Activated CD8-positive, alpha-beta memory T cell treated with anti-CD3 and anti-CD28 coated beads, Interleukin-2, amount 50 U/mL, for 24 hours (primary cell): ENCODE data around the gene LRP1.

Experiments
- DNase-seq: peaks from one replicate; pipeline ENCODE4 v3.0.0-alpha.2; 2020; ENCODE audit errors: extremely low read depth

The LRP1 gene

GRCh38 chr12:57127726-57128518 is at the start of gene LRP1:
LRP1 (plus strand) TSS chr12:57128483; CDS start chr12:57128965, 482 bp downstream.
- no peak for DNase-seq

- DNase-seq = peak; percentile 95
Measured at GRCh38 chr12:57078519-57079404, 49.5 kb upstream of the LRP1 start, which contains the start of gene NEMP1. NEMP1 (minus strand) TSS chr12:57078791; CDS start chr12:57078745, 46 bp downstream.

DNA sequence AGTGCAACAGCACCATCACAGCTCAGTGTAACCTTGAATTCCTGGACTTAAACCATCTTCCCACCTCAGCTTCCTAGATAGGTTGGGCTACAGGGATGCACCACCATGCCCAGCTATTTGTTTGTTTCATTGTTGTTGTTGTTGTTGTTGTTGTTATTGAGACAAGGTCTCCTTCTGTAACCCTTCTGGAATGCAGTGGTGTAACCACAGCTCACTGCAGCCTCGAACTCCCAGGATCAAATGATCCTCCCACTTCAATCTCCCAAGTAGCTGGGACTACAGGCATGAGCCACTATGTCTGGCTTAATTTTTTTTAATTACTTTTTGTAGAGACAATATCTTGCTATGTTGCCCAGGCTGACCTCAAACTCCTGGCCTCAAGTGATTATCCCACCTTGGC is 48.5 kb upstream of the LRP1 start:
- DNase-seq = no peak

DNA sequence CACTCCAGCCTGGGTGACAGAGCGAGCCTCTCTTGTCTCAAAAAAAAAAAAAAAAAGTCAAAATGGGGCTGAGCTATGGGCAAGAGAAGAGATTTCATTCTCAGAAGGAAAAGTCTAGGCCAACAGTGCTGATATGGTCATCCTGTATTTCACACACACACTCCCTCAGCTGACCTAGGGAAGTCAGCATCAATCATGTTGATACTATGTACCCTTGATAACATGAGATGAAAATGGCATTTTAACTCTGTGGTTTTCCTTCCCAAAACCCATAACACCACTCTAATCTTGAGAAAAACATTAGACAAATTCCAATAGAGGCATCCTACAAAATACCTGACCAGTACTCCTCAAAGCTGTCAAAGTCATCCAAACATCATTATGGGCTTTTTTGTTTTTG is 47.4 kb upstream of the LRP1 start:
- no peak for DNase-seq

DNA sequence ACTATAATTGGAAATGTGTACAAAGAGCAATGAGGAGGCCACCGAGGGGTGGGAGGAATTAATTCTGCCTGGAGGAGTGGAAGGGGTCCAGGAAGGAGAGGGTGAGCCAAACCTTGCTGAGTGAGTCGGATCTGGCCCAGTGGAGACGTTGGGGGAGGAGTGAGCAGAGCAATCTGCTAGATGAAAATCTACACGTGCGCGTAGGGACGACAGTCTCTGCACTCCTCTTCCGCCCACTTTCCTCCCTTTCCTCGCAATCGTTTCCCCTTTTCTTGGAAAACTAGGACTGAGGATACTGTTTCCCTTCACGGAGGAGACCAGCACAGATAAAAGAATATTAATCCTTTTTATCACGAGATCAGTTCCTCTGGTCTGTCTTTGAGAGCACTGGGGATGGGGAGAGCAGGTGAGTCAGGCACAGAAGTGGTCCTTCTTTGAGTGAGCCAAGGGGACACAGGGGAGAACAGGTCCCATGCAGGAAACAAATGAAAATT is 42.2 kb upstream of the LRP1 start:
- DNase-seq = no peak

DNA sequence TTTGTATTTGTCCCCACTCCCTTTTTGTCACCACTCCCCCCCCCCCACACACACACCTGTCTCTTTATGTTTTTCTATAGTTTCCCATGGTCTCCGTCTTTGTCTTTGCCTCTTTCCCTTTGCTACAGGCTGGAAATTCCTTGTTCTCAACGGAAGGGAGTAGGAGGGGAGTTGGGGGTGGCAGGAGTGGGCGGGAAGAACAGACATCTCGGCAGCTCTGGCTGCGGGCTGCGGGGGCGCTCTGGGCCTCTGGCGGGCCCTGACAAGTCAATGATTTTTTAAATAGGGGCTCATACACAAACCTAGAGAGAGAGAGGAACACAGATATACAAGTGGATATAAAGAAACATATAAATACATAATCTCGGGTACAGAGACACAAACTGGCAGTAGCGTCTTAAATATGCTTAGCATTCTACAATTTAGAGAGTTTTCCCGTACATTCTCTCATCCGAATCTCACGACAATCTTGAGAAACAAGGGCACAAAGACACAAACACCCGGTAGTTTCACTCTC is 41.7 kb upstream of the LRP1 start:
- no peak for DNase-seq

- DNase-seq = peak; percentile 83
Measured at GRCh38 chr12:57087010-57087690, 41.1 kb upstream of the LRP1 start.

DNA sequence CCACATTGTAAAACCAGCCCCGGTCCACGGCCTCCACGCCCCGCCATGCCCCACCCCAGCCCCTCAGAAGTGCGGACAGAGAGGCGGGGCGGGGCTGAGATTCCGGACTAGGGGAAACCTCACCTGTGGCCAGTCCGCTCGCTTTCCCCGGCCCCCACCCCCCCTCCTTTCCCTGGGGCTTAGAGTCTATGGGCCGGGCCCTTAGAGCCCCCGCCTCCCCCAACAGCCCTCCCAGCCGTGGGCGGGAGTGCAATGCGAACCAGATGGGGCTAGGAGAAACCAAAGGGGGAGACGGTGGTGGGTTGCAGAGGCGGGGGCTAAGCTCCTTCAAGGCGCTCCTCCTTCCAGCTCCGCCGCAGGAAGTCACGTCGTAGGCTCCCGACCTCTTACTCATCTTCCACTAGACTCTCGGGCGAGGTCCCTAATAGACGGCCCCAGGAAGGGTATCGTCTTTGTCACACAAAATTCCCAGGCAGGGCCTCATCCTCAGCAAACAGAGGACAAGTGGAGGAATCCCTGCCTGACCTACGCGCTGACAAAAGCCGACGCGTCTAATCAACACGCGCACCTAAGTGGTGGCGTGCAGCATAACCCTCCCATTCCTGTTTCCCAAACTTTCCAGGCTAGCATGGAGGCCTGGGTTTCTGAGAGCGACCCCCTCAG is 40.5 kb upstream of the LRP1 start:
- DNase-seq = no peak

GRCh38 chr12:57088354-57089270 is 39.7 kb upstream of the LRP1 start, which contains the start of gene NAB2:
NAB2 (plus strand) TSS chr12:57089114; CDS start chr12:57089272, 158 bp downstream.
- no peak for DNase-seq

DNA sequence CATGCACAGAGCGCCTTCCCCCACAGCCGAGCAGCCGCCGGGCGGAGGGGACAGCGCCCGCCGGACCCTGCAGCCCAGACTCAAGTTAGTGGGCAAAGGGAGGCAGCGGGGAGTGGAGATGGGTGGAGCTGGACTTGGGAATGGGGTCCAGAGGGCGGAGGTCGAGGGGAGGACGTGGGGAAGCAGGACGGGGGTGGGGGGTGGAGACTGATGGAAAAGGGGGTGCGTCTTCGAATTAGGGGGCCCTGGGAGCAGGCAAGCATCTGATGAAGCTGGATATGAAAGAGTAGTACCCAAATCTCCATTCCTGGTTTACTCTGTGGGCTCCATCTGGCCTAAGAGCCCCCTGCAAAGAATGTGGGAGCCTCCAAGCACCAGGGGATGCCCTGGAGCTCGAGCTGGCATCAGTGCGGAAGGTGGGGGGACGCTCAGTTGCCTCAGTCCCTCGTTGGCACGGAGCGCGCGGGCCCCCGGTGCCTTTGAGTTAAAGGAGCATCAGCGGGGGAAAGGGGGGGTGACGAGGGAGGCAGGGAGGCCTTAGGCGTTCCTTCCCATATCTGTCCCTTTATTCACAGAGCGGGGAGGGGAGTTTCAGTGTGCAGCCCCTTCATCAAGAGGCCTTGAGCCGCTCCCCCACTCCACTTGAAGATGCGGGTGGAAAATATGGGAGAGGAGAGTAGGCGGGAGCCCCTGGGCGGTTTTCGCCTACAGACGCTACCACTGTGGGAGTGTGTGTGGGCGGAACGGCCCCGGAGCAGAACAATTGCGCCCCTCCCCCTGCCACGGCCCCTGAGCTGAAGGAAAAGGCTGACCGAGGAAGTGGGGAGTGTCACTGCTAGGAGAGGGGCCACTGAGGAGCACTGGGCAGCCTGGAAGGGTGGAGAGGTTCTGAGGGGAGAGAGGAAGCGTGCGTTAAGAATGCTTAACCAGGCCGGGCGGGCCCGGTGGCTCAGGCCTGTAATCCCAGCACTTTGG is 38.7 kb upstream of the LRP1 start:
- no peak for DNase-seq

GRCh38 chr12:57090490-57090889 is 37.8 kb upstream of the LRP1 start:
- DNase-seq = no peak

DNA sequence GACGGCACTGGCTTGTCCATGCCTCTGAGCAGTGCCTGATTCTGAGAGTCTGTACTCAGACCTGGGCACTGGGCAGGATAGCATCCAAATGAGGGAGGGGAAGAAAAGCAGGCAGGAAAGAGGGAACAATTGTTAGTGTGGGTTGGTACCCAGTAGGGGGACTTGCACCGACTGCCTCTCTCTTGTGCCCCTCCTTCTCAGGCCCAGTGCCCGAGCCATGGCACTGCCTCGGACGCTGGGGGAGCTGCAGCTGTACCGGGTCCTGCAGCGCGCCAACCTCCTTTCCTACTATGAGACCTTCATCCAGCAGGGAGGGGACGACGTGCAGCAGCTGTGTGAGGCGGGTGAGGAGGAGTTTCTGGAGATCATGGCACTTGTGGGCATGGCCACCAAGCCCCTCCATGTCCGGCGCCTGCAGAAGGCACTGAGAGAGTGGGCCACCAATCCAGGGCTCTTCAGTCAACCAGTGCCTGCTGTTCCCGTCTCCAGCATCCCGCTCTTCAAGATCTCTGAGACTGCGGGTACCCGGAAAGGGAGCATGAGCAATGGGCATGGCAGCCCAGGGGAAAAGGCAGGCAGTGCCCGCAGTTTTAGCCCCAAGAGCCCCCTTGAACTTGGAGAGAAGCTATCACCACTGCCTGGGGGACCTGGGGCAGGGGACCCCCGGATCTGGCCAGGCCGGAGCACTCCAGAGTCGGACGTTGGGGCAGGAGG is 37.2 kb upstream of the LRP1 start:
- no peak for DNase-seq

DNA sequence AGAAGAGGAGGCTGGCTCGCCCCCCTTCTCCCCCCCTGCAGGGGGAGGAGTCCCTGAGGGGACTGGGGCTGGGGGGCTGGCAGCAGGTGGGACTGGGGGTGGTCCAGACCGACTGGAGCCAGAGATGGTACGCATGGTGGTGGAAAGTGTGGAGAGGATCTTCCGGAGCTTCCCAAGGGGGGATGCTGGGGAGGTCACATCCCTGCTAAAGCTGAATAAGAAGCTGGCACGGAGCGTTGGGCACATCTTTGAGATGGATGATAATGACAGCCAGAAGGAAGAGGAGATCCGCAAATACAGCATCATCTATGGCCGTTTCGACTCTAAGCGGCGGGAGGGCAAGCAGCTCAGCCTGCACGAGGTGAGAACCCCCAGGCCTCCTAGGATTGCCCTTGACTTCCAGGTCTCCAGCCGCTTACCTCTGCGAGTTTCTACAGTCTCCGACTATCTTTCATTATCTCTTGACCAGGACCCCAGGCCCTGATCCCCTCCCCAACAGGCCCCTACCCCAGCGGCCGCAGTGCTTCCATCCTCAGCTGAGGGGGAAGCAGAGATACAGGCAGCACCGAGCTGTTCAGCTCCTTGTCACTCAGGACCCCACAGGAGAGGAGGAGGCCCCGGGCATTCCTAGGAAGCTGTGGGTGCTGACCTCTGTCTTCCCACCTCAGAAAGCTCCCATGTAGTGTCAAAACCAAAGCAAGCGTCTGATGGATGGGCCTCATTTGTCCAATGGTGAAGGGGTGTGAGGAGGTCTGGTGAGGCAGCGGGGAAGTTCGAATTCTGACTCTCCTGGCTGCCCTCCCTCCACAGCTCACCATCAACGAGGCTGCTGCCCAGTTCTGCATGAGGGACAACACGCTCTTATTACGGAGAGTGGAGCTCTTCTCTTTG is 36.4 kb upstream of the LRP1 start:
- no peak for DNase-seq

- DNase-seq = no peak
Measured at GRCh38 chr12:57092529-57092862, 35.8 kb upstream of the LRP1 start.

GRCh38 chr12:57092876-57093414 is 35.3 kb upstream of the LRP1 start:
- DNase-seq = no peak

DNA sequence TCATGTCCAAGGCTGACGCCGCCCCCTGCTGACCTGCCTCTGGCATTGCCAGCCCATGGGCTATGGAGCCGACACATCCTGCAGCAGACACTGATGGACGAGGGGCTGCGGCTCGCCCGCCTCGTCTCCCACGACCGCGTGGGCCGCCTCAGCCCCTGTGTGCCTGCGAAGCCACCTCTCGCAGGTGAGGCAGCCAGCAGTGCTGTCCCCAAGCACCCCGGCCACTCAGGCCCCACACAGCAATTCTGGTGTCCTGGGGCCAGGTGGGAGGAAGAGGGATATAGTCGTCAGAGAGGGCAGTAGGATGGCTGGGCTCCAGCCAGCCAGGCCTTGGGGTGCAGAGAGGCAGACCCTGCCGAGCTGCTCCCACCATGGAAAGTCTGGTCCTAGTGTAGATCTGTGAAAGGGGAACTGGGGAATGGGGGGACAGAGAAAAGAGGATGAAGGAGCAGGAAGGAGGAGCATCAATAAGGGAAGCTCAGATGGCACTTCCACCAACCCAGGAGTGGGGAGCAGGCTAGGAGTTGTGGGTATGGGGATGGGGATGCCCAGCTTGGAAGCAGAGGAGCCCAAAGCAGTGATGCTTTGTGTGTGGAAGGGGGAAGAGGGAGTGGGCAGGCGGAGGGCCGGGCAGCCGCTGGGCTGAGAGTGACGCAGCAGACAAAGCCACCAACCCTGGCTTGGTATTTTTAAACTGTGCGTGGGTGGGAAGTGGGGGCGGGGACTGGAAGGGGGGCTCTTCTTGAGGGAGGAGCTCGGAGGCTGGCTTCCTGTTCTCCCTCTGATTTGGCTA is 34.7 kb upstream of the LRP1 start:
- DNase-seq = no peak
